Measurements from ENCODE around the gene PTPRN2. TPM values are rescaled to one million over a fixed set of nuclear protein-coding genes. Genes with fewer than 3 reads are reported as not detected.
"Not testable (repeated sequence)": the region's sequence is repeated elsewhere in the genome, so short reads cannot be mapped to it uniquely, and the experiment has no call there.

The PTPRN2 gene
- polyA plus RNA-seq, 1 experiment: 0.31 TPM

GRCh38 chr7:157731126-157731525 is 856.5 kb downstream of the PTPRN2 start:
- CTCF ChIA-PET: no interaction called here

GRCh38 chr7:157730614-157731013 is 857.0 kb downstream of the PTPRN2 start:
- no peak for TF ChIP-seq CTCF (IDR thresholded peaks at IDR 0.05; ENCODE audit: insufficient read depth, low read depth, low read length)
- no peak overlapping the region for H3K4me3 ChIP-seq (ENCODE audit: low read depth, low read length)
- no peaks in the 10 kb centered on the region for H3K27me3 ChIP-seq (ENCODE audit: control insufficient read depth, insufficient read depth, low read length)
- no peaks in the 10 kb centered on the region for H3K36me3 ChIP-seq (ENCODE audit: control insufficient read depth, insufficient read depth, low read length)
- ChIA-PET CTCF (no interaction called here), POLR2A (no interaction called here)
- DNase-seq (ENCODE audit: low read depth): no peak

More at GRCh38 chr7:157731126-157731525, 856.5 kb downstream of the PTPRN2 start:
- POLR2A ChIA-PET: no interaction called here
- H3K27me3 ChIP-seq (ENCODE audit: control insufficient read depth, insufficient read depth, low read length): no peaks in the 10 kb centered on the region
- no peak overlapping the region for H3K4me3 ChIP-seq (ENCODE audit: low read depth, low read length)
- no peak for DNase-seq (ENCODE audit: low read depth)
- H3K36me3 ChIP-seq (ENCODE audit: control insufficient read depth, insufficient read depth, low read length): no peaks in the 10 kb centered on the region
- no peak for TF ChIP-seq CTCF (IDR thresholded peaks at IDR 0.05; ENCODE audit: insufficient read depth, low read depth, low read length)

- Histone ChIP-seq H3K27me3 (ENCODE audit: control insufficient read depth, insufficient read depth, low read length) (no peaks in the 10 kb centered on the region), H3K36me3 (ENCODE audit: control insufficient read depth, insufficient read depth, low read length) (no peaks in the 10 kb centered on the region), H3K4me3 (ENCODE audit: low read depth, low read length) (no peak overlapping the region)
- ChIA-PET CTCF (no interaction called here), POLR2A (no interaction called here)
- no peak for TF ChIP-seq CTCF (IDR thresholded peaks at IDR 0.05; ENCODE audit: insufficient read depth, low read depth, low read length)
- DNase-seq (ENCODE audit: low read depth): no peak
These were observed 858.1 kb downstream of the PTPRN2 start for GRCh38 chr7:157729566-157729965.

GRCh38 chr7:157727964-157728615 is 859.5 kb downstream of the PTPRN2 start:
- Histone ChIP-seq H3K27me3 (ENCODE audit: control insufficient read depth, insufficient read depth, low read length) (no peaks in the 10 kb centered on the region), H3K36me3 (ENCODE audit: control insufficient read depth, insufficient read depth, low read length) (no peaks in the 10 kb centered on the region), H3K4me3 (ENCODE audit: low read depth, low read length) (no peak overlapping the region)
- no peak for TF ChIP-seq CTCF (IDR thresholded peaks at IDR 0.05; ENCODE audit: insufficient read depth, low read depth, low read length)
- DNase-seq (ENCODE audit: low read depth): no peak
- POLR2A ChIA-PET: no interaction called here
- CTCF ChIA-PET: no interaction called here

GRCh38 chr7:157726764-157727163 is 860.9 kb downstream of the PTPRN2 start:
- CTCF ChIA-PET: no interaction called here
- no peak for DNase-seq (ENCODE audit: low read depth)
- Histone ChIP-seq H3K27me3 (ENCODE audit: control insufficient read depth, insufficient read depth, low read length) (no peaks in the 10 kb centered on the region), H3K4me3 (ENCODE audit: low read depth, low read length) (no peak overlapping the region), H3K36me3 (ENCODE audit: control insufficient read depth, insufficient read depth, low read length) (no peaks in the 10 kb centered on the region)
- POLR2A ChIA-PET: no interaction called here
- TF ChIP-seq CTCF (IDR thresholded peaks at IDR 0.05; ENCODE audit: insufficient read depth, low read depth, low read length): no peak

- CTCF ChIA-PET; H3K36me3 ChIP-seq (ENCODE audit: control insufficient read depth, insufficient read depth, low read length); H3K27me3 ChIP-seq (ENCODE audit: control insufficient read depth, insufficient read depth, low read length); H3K4me3 ChIP-seq (ENCODE audit: low read depth, low read length); DNase-seq (ENCODE audit: low read depth); POLR2A ChIA-PET: not testable (repeated sequence)
These were observed 862.3 kb downstream of the PTPRN2 start for GRCh38 chr7:157725312-157725711.

Measured in BJ (cell line).